ENCODE data around the gene MAP4K4.

The MAP4K4 gene

GRCh38 chr2:101753720-101754490 lies 56.4 kb downstream of the MAP4K4 start:
- Histone ChIP-seq H3K79me1 (ENCODE audit: low read depth, low read length) (peaks cover 3% of the 10 kb centered on the region), H3K4me1 (ENCODE audit: control insufficient read depth in 2 of 2, insufficient read depth in 1 of 2, low read depth in 1 of 2, low read length in 2 of 2) (peaks cover 20 to 30% of the 10 kb centered on the region in 2 donors), H3K14ac (ENCODE audit: low read length) (no peak overlapping the region), H2BK5ac (ENCODE audit: low read length) (no peak overlapping the region), H2AFZ (ENCODE audit: low read length) (no peak overlapping the region), H2BK15ac (ENCODE audit: low read length) (no peak overlapping the region), H3K18ac (ENCODE audit: low read length) (no peak overlapping the region), H3K23ac (ENCODE audit: low read depth, low read length, poor library complexity) (no peak overlapping the region), H3K27me3 (ENCODE audit: control insufficient read depth in 3 of 3, insufficient read depth in 3 of 3, low read depth in 1 of 3, low read length in 3 of 3) (no peaks in the 10 kb centered on the region), H3K9me3 (replicated peaks in 1 of 2; ENCODE audit: control insufficient read depth in 2 of 2, insufficient read depth in 1 of 2, low read depth in 1 of 2, low read length in 2 of 2) (no peaks in the 10 kb centered on the region), H4K91ac (ENCODE audit: low read depth, low read length, poor library complexity) (no peak overlapping the region), H4K8ac (ENCODE audit: low read depth, low read length) (no peak overlapping the region), H2AK5ac (ENCODE audit: low read depth, low read length) (no peak overlapping the region), H2BK120ac (ENCODE audit: low read depth, low read length) (no peak overlapping the region), H3K27ac (replicated peaks; ENCODE audit: low read length) (no peak overlapping the region), H3K9ac (ENCODE audit: low read depth, low read length, poor library complexity) (no peak overlapping the region), H3K4ac (ENCODE audit: low read length) (no peak overlapping the region), H3K4me2 (ENCODE audit: insufficient read depth, low read length, poor library complexity, severe bottlenecking) (no peak overlapping the region), H3K4me3 (ENCODE audit: low read length in 2 of 2) (no peak overlapping the region), H3K36me3 (replicated peaks in 1 of 2; ENCODE audit: control insufficient read depth in 2 of 2, insufficient read depth in 2 of 2, low read length in 2 of 2) (peaks cover 0 to 2% of the 10 kb centered on the region in 2 donors), H2BK12ac (ENCODE audit: low read length) (no peak overlapping the region)
- WGBS, 2 donors (ENCODE audit: extremely low coverage in 2 of 2, insufficient read length in 2 of 2, insufficient replicate concordance in 1 of 2), result no CpG with 5 or more reads among the region's 5 CpGs
- no peak for DNase-seq (ENCODE audit: low spot score)

GRCh38 chr2:101754618-101755017 lies 57.1 kb downstream of the MAP4K4 start:
- Histone ChIP-seq H2BK15ac (ENCODE audit: low read length) (no peak overlapping the region), H2AFZ (ENCODE audit: low read length) (no peak overlapping the region), H4K8ac (ENCODE audit: low read depth, low read length) (no peak overlapping the region), H3K4me1 (ENCODE audit: control insufficient read depth in 2 of 2, insufficient read depth in 1 of 2, low read depth in 1 of 2, low read length in 2 of 2) (peaks cover 20 to 30% of the 10 kb centered on the region in 2 donors), H3K9me3 (replicated peaks in 1 of 2; ENCODE audit: control insufficient read depth in 2 of 2, insufficient read depth in 1 of 2, low read depth in 1 of 2, low read length in 2 of 2) (no peaks in the 10 kb centered on the region), H3K27me3 (ENCODE audit: control insufficient read depth in 3 of 3, insufficient read depth in 3 of 3, low read depth in 1 of 3, low read length in 3 of 3) (no peaks in the 10 kb centered on the region), H2AK5ac (ENCODE audit: low read depth, low read length) (no peak overlapping the region), H3K4me2 (ENCODE audit: insufficient read depth, low read length, poor library complexity, severe bottlenecking) (no peak overlapping the region), H4K91ac (ENCODE audit: low read depth, low read length, poor library complexity) (no peak overlapping the region), H3K18ac (ENCODE audit: low read length) (no peak overlapping the region), H3K9ac (ENCODE audit: low read depth, low read length, poor library complexity) (no peak overlapping the region), H2BK12ac (ENCODE audit: low read length) (no peak overlapping the region), H3K23ac (ENCODE audit: low read depth, low read length, poor library complexity) (no peak overlapping the region), H3K4ac (ENCODE audit: low read length) (no peak overlapping the region), H2BK120ac (ENCODE audit: low read depth, low read length) (no peak overlapping the region), H3K79me1 (ENCODE audit: low read depth, low read length) (peaks cover 3% of the 10 kb centered on the region), H3K4me3 (ENCODE audit: low read length in 2 of 2) (no peak overlapping the region), H3K27ac (replicated peaks; ENCODE audit: low read length) (no peak overlapping the region), H2BK5ac (ENCODE audit: low read length) (no peak overlapping the region), H3K14ac (ENCODE audit: low read length) (no peak overlapping the region), H3K36me3 (replicated peaks in 1 of 2; ENCODE audit: control insufficient read depth in 2 of 2, insufficient read depth in 2 of 2, low read length in 2 of 2) (peaks cover 0 to 2% of the 10 kb centered on the region in 2 donors)
- no CpG with 5 or more reads among the region's 2 CpGs for WGBS, 2 donors (ENCODE audit: extremely low coverage in 2 of 2, insufficient read length in 2 of 2, insufficient replicate concordance in 1 of 2)
- no peak for DNase-seq (ENCODE audit: low spot score)

GRCh38 chr2:101756266-101756665 lies 58.8 kb downstream of the MAP4K4 start:
- Histone ChIP-seq H3K4me1 (ENCODE audit: control insufficient read depth in 2 of 2, insufficient read depth in 1 of 2, low read depth in 1 of 2, low read length in 2 of 2) (peaks cover 19 to 23% of the 10 kb centered on the region in 2 donors), H3K9me3 (replicated peaks in 1 of 2; ENCODE audit: control insufficient read depth in 2 of 2, insufficient read depth in 1 of 2, low read depth in 1 of 2, low read length in 2 of 2) (no peaks in the 10 kb centered on the region), H3K36me3 (replicated peaks in 1 of 2; ENCODE audit: control insufficient read depth in 2 of 2, insufficient read depth in 2 of 2, low read length in 2 of 2) (peaks cover 0 to 2% of the 10 kb centered on the region in 2 donors), H2BK5ac (ENCODE audit: low read length) (no peak overlapping the region), H3K14ac (ENCODE audit: low read length) (no peak overlapping the region), H4K91ac (ENCODE audit: low read depth, low read length, poor library complexity) (no peak overlapping the region), H3K9ac (ENCODE audit: low read depth, low read length, poor library complexity) (no peak overlapping the region), H3K4me3 (ENCODE audit: low read length in 2 of 2) (no peak overlapping the region), H3K18ac (ENCODE audit: low read length) (no peak overlapping the region), H2BK15ac (ENCODE audit: low read length) (no peak overlapping the region), H3K27me3 (ENCODE audit: control insufficient read depth in 3 of 3, insufficient read depth in 3 of 3, low read depth in 1 of 3, low read length in 3 of 3) (no peaks in the 10 kb centered on the region), H3K79me1 (ENCODE audit: low read depth, low read length) (peaks cover 3% of the 10 kb centered on the region), H3K4ac (ENCODE audit: low read length) (no peak overlapping the region), H3K4me2 (ENCODE audit: insufficient read depth, low read length, poor library complexity, severe bottlenecking) (no peak overlapping the region), H3K27ac (replicated peaks; ENCODE audit: low read length) (no peak overlapping the region), H3K23ac (ENCODE audit: low read depth, low read length, poor library complexity) (no peak overlapping the region), H2AFZ (ENCODE audit: low read length) (no peak overlapping the region), H2BK12ac (ENCODE audit: low read length) (no peak overlapping the region), H2BK120ac (ENCODE audit: low read depth, low read length) (no peak overlapping the region), H4K8ac (ENCODE audit: low read depth, low read length) (no peak overlapping the region), H2AK5ac (ENCODE audit: low read depth, low read length) (no peak overlapping the region)
- no CpG with 5 or more reads among the region's 3 CpGs for WGBS, 2 donors (ENCODE audit: extremely low coverage in 2 of 2, insufficient read length in 2 of 2, insufficient replicate concordance in 1 of 2)
- no peak for DNase-seq (ENCODE audit: low spot score)

DNA sequence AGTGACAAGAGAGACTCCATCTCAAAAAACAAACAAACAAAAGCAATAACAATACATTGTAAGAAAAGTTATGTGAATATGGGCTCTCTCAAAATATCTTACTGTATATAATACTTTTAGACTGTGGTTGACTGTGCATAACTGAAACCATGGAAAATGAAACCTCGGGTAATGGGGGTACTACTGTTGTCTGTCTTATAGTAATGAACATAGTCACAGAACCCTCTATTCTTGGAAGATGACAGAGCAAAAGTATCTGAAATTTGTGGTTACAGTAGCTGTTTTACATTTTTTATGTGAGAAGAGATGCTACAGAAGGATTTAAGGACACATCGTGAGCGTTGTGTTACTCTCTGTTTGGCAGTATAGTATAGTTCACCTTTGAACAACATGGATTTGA lies 60.5 kb downstream of the MAP4K4 start:
- Histone ChIP-seq H2BK15ac (ENCODE audit: low read length) (no peak overlapping the region), H3K23ac (ENCODE audit: low read depth, low read length, poor library complexity) (no peak overlapping the region), H3K4me1 (ENCODE audit: control insufficient read depth in 2 of 2, insufficient read depth in 1 of 2, low read depth in 1 of 2, low read length in 2 of 2) (peaks cover 20 to 22% of the 10 kb centered on the region in 2 donors), H3K36me3 (replicated peaks in 1 of 2; ENCODE audit: control insufficient read depth in 2 of 2, insufficient read depth in 2 of 2, low read length in 2 of 2) (peaks cover 0 to 2% of the 10 kb centered on the region in 2 donors), H4K8ac (ENCODE audit: low read depth, low read length) (no peak overlapping the region), H2AFZ (ENCODE audit: low read length) (no peak overlapping the region), H2BK12ac (ENCODE audit: low read length) (no peak overlapping the region), H3K4me3 (ENCODE audit: low read length in 2 of 2) (no peak overlapping the region), H3K4ac (ENCODE audit: low read length) (no peak overlapping the region), H3K14ac (ENCODE audit: low read length) (no peak overlapping the region), H3K79me1 (ENCODE audit: low read depth, low read length) (no peaks in the 10 kb centered on the region), H3K27ac (replicated peaks; ENCODE audit: low read length) (no peak overlapping the region), H2BK5ac (ENCODE audit: low read length) (no peak overlapping the region), H3K18ac (ENCODE audit: low read length) (no peak overlapping the region), H4K91ac (ENCODE audit: low read depth, low read length, poor library complexity) (no peak overlapping the region), H3K27me3 (ENCODE audit: control insufficient read depth in 3 of 3, insufficient read depth in 3 of 3, low read depth in 1 of 3, low read length in 3 of 3) (no peaks in the 10 kb centered on the region), H3K9ac (ENCODE audit: low read depth, low read length, poor library complexity) (no peak overlapping the region), H2BK120ac (ENCODE audit: low read depth, low read length) (no peak overlapping the region), H3K9me3 (replicated peaks in 1 of 2; ENCODE audit: control insufficient read depth in 2 of 2, insufficient read depth in 1 of 2, low read depth in 1 of 2, low read length in 2 of 2) (no peaks in the 10 kb centered on the region), H2AK5ac (ENCODE audit: low read depth, low read length) (no peak overlapping the region), H3K4me2 (ENCODE audit: insufficient read depth, low read length, poor library complexity, severe bottlenecking) (no peak overlapping the region)
- no peak for DNase-seq (ENCODE audit: low spot score)
- WGBS, 2 donors (ENCODE audit: extremely low coverage in 2 of 2, insufficient read length in 2 of 2, insufficient replicate concordance in 1 of 2), result no CpG with 5 or more reads among the region's 3 CpGs
